Measurements from ENCODE around the gene TCTN1.

TCTN1 gene

DNA sequence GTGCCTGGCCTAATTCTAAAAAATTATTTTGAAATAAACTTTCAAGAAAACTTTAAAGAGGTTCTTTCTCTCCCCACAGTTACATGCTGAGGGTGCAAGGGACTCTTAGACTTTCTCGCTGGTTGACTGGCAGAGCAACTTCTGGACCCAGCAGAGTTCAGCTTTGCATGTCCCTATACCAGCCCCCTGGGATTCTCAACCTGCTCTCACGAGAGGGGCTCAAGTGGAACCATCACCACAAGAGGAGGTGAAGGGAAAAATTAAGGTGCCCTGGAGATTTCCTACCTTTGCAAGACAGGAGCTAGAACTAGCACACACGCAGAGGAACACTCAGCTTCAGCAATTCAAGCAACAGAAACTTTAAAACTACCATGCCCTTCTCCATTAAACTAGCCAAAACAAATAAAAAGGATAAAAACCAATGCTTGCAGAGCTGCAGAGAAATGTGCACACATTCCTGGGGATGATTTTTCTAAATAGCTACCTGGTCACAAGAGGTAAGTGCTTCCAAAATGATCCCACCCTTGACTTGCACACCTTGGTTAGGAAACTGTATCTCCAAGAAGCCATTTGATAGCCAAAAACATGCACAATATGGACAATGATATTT, 72.5 kb downstream of the TCTN1 start:
- DNase-seq = no peak

DNA sequence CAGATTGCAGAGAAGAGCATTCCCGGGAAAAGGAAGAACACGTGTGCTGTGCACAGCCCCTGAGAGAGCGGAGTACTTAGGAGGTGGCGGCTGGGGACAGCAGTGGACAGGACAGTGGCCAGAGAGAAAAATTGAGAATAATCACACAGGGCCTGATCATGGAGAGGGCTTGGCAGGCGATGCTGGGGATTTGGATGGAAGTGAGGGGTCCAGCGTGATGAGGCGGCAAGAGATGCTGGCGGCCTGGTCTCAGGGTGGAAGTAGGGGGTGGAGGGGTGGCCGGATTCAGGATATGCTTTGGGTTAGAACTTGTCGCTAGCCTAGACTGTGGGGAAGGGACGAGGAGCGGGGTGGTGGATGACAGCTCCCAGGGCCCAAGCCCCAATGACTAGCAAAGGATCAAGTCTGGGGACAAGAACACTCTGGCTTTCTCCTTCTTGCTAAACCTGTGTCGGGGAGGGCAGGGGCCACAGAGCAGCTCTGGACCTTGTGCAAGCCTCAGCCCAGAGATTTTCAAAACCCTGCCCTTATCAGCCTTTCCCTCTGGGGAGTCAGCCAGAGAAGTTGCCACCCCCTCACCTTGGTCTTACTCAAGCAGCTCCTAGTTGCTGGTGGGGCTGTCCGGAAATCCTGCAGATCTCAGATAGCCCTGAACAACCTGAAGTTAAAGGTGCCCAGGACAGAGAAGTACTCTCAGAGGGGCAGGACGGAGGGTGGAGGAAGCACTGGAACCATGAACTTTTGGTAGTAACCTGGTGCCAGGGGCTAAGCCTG, 73.7 kb downstream of the TCTN1 start:
- DNase-seq = no peak

DNA sequence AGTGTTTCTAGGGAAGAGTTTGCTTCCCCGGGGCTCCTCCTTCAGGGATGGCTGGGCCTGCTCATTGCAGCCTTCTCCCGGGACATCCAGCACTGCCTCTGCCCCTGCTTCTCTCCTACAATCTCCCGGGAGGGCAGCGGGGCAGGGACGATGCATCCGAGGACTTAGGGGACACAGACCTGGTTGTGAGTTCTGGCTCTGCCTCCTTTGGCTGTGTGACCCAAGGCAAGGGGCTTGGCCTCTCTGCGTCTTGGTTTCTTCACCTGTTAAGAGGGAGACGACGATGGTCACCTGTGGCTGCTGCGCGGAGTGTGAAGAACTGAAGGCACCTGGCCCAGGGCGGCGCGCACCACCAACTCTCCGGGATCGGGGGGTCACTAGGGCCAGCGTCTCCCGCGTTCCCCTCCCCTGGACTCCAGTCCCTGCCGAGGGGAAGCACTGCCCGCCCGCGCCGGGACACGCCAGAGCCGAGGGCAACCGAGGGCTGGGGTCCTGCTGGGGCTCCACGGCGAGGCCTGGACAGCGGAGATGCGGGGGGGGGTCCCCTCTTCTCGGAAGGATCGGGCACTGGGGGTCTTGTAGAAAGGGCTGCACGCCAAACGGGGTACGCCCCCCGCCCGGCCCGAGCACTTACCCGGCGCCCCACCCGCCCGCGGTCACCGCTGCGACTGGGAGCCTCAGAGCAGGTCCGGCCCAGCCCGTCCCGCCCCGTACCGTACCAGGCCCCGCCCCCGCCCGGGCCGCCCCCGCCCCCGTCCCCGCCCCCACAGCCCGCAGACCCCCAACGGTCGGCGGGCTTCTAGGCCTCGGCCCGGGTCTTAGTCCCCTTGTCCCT, 74.7 kb downstream of the TCTN1 start, which contains the start of gene HVCN1:
Gene HVCN1, minus strand, starts transcription at position 670 of the 835 bp plus-strand sequence. CDS start 5,870 bp downstream, outside the sequence.
- no peak for DNase-seq

DNA sequence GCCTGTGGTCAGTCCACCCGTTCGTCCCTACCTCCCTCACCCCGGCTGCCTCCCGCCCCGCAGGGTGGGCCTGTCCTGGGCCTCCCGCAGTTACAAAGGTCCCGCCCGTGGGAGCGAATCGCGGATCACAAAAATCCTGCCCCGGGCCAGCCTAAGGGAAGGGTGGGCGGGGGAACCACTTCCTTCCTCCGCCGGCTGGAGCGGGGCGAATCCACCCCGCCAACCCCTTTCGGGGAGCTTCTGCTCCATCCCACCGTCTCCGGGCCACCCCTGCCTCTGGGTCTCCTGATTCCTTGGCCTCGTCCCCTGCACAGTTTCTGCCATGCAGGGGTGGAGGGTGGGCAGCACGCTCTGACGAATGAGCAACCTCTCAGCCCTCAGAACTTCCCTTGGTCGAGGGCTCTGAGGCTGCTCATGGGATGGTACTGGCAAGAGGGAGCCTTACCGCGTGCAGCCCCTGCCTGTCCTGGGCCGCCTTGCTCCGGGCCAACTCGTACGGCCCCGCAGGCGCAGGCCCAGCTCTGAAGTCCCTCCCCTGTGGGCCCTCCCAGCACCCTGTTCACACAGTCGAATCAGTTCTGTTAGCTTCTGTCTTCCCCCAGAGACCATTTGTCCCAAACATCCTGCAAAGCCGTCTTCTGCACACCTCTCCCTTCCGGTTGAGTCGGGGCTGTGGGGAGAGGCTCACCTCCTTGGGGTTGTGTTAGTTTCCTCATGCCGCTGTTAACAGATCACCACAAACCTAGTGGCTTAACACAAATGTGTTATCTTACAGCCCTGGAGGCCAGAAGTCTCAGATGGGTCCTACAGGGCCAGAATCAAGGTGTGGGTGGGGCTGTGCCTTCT, 75.6 kb downstream of the TCTN1 start:
- no peak for DNase-seq

DNA sequence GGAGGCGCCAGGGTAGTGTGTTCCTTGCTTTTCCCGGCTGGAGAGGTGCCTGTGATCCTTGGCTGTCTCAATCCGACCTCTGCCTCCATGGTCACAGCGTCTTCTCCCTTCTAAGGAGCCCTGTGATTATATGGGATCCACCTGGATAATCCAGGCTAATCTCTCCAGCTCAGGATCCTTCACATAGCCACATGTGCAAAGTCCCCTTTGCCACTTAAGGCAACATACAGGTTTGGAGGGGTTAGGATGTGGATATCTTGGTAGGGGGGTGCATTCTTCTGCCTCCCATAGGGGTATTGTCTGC, 76.2 kb downstream of the TCTN1 start:
- DNase-seq = no peak

DNA sequence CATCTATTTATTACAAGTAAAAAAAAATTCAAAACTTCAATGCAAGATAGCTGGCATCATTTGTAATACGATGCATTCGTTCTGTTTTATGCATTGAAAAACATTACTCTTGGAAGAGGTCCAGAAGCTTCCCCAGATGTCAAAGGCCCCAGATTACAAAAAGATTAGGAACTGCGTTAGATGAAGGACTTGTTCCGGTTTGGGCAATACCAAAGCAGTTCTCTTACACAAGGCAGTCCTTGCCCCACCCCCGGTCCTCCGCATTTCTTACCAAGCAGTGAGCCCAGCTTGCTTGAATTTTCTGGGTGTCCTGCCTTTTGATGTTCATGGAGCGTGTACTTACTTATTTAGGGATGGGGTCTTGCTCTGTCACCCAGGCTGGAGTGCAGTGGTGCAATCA, 79.8 kb downstream of the TCTN1 start:
- DNase-seq = no peak

DNA sequence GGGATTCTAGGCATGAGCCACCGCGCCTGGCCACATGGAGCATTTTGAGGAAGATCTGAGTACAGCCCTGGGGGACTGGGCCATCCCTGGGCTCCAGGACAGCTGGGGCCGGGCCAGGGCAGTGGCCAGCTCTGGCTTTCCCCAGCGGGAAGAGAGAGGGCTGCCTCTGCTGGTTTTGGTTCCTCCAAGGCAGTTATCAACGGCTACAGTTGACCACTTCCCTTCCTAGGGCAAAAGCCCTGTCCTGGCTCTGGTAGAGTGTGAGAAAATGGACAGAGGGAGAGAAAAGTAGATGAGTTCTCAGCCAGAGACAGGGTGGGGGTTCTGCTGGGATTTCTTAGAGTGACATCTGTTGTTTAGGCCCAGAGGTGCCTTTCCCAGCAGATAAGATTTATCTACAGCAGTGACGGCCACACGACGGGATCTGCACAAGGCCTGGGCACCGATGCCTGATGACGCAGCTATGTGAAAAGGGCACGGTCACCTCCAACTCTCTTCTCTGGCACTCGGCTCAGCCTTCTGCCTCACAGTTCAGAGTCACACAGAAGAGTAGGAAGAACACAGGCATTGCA, 80.5 kb downstream of the TCTN1 start:
- no peak for DNase-seq

DNA sequence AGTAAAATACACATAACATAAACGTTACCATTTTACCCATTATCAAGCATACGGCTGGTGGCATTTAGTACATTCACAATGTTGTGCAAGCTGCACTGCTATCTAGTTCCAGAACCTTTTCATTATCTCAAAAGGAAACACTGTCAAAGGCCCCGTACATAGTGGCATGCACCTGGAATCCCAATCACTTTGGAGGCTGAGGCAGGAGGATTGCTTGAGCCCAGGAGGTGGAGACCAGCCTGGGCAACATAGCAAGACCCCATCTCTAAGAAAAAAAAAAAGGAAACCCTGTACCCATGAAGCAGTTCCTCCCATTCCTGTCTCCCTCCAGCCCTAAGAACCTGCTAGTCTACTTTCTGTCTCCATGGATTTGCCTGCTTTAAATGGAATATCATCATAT, 82.4 kb downstream of the TCTN1 start:
- no peak for DNase-seq

DNA sequence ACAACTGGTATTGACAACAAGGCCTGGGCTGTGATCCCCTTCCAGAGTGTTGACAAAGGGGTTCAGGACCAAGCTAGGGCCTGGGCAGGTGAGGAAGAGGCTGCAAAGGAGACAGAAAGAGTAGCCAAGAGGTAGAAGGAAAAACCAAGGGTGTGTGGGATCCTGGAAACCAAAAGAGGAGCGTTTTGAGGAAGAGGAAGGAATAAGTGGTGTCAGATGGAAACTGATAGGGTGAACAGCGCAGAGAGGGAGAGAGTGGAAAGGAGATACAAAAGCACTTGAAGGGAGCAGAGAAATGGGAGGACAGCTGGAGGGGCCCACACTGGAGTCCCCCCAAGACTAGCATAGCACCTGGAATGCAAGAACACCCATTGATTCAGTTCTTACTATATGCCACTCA, 83.3 kb downstream of the TCTN1 start:
- DNase-seq = no peak

DNA sequence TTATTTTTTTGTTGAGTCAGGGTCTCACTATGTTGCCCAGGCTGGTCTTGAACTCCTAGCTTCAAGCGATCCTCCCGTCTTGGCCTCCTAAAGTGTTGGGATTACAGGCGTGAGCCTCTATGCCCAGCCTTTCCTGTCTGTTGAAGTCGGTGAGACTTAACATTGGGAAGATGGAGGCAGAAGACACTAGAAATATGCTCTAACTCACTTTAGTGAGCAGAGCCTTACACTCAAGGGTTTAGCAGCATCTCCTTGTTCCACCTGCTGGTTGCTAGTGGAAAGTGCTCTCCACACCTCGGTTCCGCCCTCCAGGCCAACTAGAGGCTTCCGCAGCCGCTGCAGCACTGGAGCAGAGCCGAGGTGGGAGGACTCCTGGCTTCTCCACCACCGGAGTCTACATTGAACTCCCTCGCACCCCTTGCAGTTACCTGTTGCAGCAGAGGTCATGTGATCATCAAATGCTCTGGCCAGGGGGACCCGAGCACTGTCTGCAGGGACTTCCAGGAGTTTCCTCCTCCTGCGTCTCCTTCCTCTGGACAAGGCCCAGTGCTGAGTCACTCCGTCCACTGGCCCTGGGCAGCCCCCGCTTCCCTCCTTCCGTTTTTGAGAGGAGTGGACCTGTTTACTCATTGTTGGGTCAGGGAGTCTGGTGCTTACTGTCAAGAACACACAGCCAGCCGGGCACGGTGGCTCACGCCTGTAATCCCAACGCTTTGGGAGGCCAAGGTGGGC, 84.4 kb downstream of the TCTN1 start:
- DNase-seq = no peak
